SK-N-SH (cell line): ENCODE data around the gene EVC. TPM values are rescaled to one million over a fixed set of nuclear protein-coding genes. Genes with fewer than 3 reads are reported as not detected.

Source experiments
- CTCF ChIA-PET: fragments of 300-600, 350-600 bp; formaldehyde crosslinking; extraction: SDS; loops from one replicate; lab custom pipeline; 2021; lab: Yijun Ruan, JAX
- POLR2A ChIA-PET: fragments of 350-600 bp; sonication (Branson Sonifier 250); formaldehyde crosslinking; extraction: SDS; loops from one replicate; lab custom pipeline; 2020; ENCODE audit warnings: antibody characterized with exemption, inconsistent platforms; lab: Yijun Ruan, JAX
- DNase-seq: peaks from one replicate; pipeline ENCODE4 v3.0.0; 2012
- H2AFZ ChIP-seq: fragments of 200-600 bp; sonication (generic); 2 replicates; pipeline ENCODE4 v1.8.1; 2016; ENCODE audit warnings: antibody characterized with exemption, mild to moderate bottlenecking, low read depth
- H3F3A ChIP-seq: fragments of 200-600 bp; sonication (generic); replicated peaks from 2 replicates; pipeline ENCODE3; 2016; ENCODE audit warnings: antibody characterized with exemption, mild to moderate bottlenecking; ENCODE audit not compliant: insufficient read depth
- H3K27ac ChIP-seq, 2 experiments: fragments of 200-500 bp in 1 of 2; fragments of 200-600 bp in 1 of 2; sonication (Bioruptor generic) in 1 of 2; sonication (generic), shearing (Covaris generic) in 1 of 2; 2 replicates each; pipeline versions ENCODE4 v1.5.1 to v1.6.1; 2014 to 2016; ENCODE audit warnings: low read depth in 2 of 2, inconsistent platforms in 1 of 2, low read length in 1 of 2, mild to moderate bottlenecking in 1 of 2, mixed read lengths in 1 of 2
- H3K27me3 ChIP-seq: fragments of 200-600 bp; sonication (generic), shearing (Covaris generic); 2 replicates; pipeline ENCODE4 v1.6.1; 2016; ENCODE audit warnings: mixed run types; ENCODE audit not compliant: insufficient read depth
- H3K36me3 ChIP-seq, 2 experiments: fragments of 200-500 bp in 1 of 2; fragments of 200-600 bp in 1 of 2; sonication (Bioruptor generic) in 1 of 2; sonication (generic) in 1 of 2; replicated peaks in 1 of 2; 2 replicates each; pipeline versions ENCODE3 to v1.5.1; 2014 to 2016; ENCODE audit warnings: low read length in 1 of 2, mild to moderate bottlenecking in 1 of 2; ENCODE audit not compliant: insufficient read depth in 2 of 2, control insufficient read depth in 1 of 2
- H3K4me1 ChIP-seq, 2 experiments: fragments of 200-500 bp in 1 of 2; fragments of 200-600 bp in 1 of 2; sonication (Bioruptor generic) in 1 of 2; sonication (generic), shearing (Covaris generic) in 1 of 2; 2 replicates each; pipeline versions ENCODE4 v1.5.1 to v1.6.1; 2014 to 2016; ENCODE audit warnings: low read depth in 1 of 2, low read length in 1 of 2, mixed run types in 1 of 2; ENCODE audit not compliant: insufficient read depth in 2 of 2, control insufficient read depth in 1 of 2
- H3K4me2 ChIP-seq: fragments of 200-600 bp; sonication (generic), shearing (Covaris generic); 2 replicates; pipeline ENCODE4 v1.6.1; 2017; ENCODE audit warnings: mixed run types
- H3K4me3 ChIP-seq, 2 experiments: fragments of 200-500 bp in 1 of 2; fragments of 200-600 bp in 1 of 2; sonication (Bioruptor generic) in 1 of 2; sonication (generic), shearing (Covaris generic) in 1 of 2; 2 replicates each; pipeline versions ENCODE4 v1.5.1 to v1.8.1; 2014 to 2016; ENCODE audit warnings: low read depth in 2 of 2, inconsistent platforms in 1 of 2, low read length in 1 of 2, mild to moderate bottlenecking in 1 of 2, mixed read lengths in 1 of 2, moderate library complexity in 1 of 2
- H3K79me2 ChIP-seq: fragments of 200-600 bp; sonication (generic); 2 replicates; pipeline ENCODE4 v1.8.1; 2017; ENCODE audit warnings: mild to moderate bottlenecking; ENCODE audit not compliant: insufficient read depth
- H3K9ac ChIP-seq: fragments of 200-600 bp; sonication (generic); 2 replicates; pipeline ENCODE4 v1.6.1; 2017; ENCODE audit warnings: mixed run types
- H3K9me2 ChIP-seq: fragments of 200-600 bp; sonication (generic); 2 replicates; pipeline ENCODE4 v1.6.1; 2017; ENCODE audit warnings: mixed run types
- H3K9me3 ChIP-seq: fragments of 200-600 bp; sonication (generic); 2 replicates; pipeline ENCODE4 v1.6.1; 2017; ENCODE audit warnings: mixed run types, mild to moderate bottlenecking, moderate library complexity
- H4K20me1 ChIP-seq: fragments of 200-600 bp; sonication (generic); 2 replicates; pipeline ENCODE4 v1.6.1; 2017; ENCODE audit warnings: mild to moderate bottlenecking, mixed run types; ENCODE audit not compliant: insufficient read depth
- ELF1 ChIP-seq: IDR thresholded peaks from 2 replicates; pipeline ENCODE4 v1.4.0; 2012
- FOSL2 ChIP-seq: IDR thresholded peaks from 2 replicates; pipeline ENCODE4 v1.4.0; 2012; ENCODE audit warnings: low read depth, mild to moderate bottlenecking, moderate library complexity, borderline replicate concordance
- GATA2 ChIP-seq: sonication (generic); formaldehyde crosslinking; IDR thresholded peaks from 2 replicates; pipeline ENCODE4 v1.5.0; 2020; ENCODE audit warnings: mild to moderate bottlenecking, missing genetic modification reagents
- MXI1 ChIP-seq: IDR thresholded peaks from 2 replicates; pipeline ENCODE4 v1.6.1; 2012; ENCODE audit warnings: mild to moderate bottlenecking, low read depth, low read length, improper control_type of control experiment
- NFIC ChIP-seq: IDR thresholded peaks from 2 replicates; pipeline ENCODE4 v1.4.0; 2012; ENCODE audit warnings: borderline replicate concordance
- NRF1 ChIP-seq: IDR thresholded peaks from 2 replicates; pipeline ENCODE4 v1.6.1; 2012; ENCODE audit warnings: low read depth, mild to moderate bottlenecking, low read length
- POLR2AphosphoS5 ChIP-seq: IDR thresholded peaks from 2 replicates; pipeline ENCODE4 v1.6.1; 2012; ENCODE audit warnings: low read depth, low read length
- REST ChIP-seq: IDR thresholded peaks from 2 replicates; pipeline ENCODE4 v1.6.1; 2012; ENCODE audit warnings: mild to moderate bottlenecking, low read depth, low read length, moderate library complexity
- RFX5 ChIP-seq: IDR thresholded peaks from 2 replicates; pipeline ENCODE4 v1.6.1; 2012; ENCODE audit warnings: mild to moderate bottlenecking, improper control_type of control experiment, low read length
- RXRA ChIP-seq: IDR thresholded peaks from 2 replicates; pipeline ENCODE4 v1.4.0; 2012; ENCODE audit warnings: low read depth, mild to moderate bottlenecking, borderline replicate concordance
- SIN3A ChIP-seq: IDR thresholded peaks from 2 replicates; pipeline ENCODE4 v1.6.1; 2012; ENCODE audit warnings: low read depth, mild to moderate bottlenecking, low read length, moderate library complexity, borderline replicate concordance
- SMC3 ChIP-seq: IDR thresholded peaks from 2 replicates; pipeline ENCODE4 v1.6.1; 2012; ENCODE audit warnings: low read depth, low read length, improper control_type of control experiment
- TAF1 ChIP-seq: IDR thresholded peaks from 2 replicates; pipeline ENCODE4 v1.6.1; 2012; ENCODE audit warnings: low read depth, mild to moderate bottlenecking, low read length, moderate library complexity, borderline replicate concordance
- TEAD4 ChIP-seq: IDR thresholded peaks from 2 replicates; pipeline ENCODE4 v1.4.0; 2012; ENCODE audit warnings: mild to moderate bottlenecking, borderline replicate concordance; ENCODE audit not compliant: insufficient read depth
- WGBS: methylation state at CpG from one replicate; pipeline ENCODE4 v1.1.6; 2017; ENCODE audit warnings: low lambda C conversion rate; 5-methylcytosine and 5-hydroxymethylcytosine counted together
- polyA plus RNA-seq, 3 experiments: library from polyadenylated mRNA; depleted of rRNA; stranded (reverse); fragments of >200 nt; gene quantifications; 2 replicates each; pipeline ENCODE4 v1.2.3, GENCODE V29; 2012
- TF ChIP-seq, protein P1 (sequence below): fragments of 150-350 bp; IDR thresholded peaks from 2 replicates; pipeline ENCODE4 v1.6.1; 2016; ENCODE audit warnings: mild to moderate bottlenecking, low read depth, low read length
- TF ChIP-seq, protein P2 (sequence below): fragments of 200-600 bp; sonication (generic); IDR thresholded peaks from 2 replicates; pipeline ENCODE4 v1.6.1; 2017; ENCODE audit warnings: antibody characterized with exemption, mild to moderate bottlenecking, moderate library complexity
- TF ChIP-seq, protein P3 (sequence below): IDR thresholded peaks from 2 replicates; pipeline ENCODE4; 2012

EVC gene
- polyA plus RNA-seq, 1 of the 3 experiments (the other 2 are of a cell fraction), result 3.8 TPM

DNA sequence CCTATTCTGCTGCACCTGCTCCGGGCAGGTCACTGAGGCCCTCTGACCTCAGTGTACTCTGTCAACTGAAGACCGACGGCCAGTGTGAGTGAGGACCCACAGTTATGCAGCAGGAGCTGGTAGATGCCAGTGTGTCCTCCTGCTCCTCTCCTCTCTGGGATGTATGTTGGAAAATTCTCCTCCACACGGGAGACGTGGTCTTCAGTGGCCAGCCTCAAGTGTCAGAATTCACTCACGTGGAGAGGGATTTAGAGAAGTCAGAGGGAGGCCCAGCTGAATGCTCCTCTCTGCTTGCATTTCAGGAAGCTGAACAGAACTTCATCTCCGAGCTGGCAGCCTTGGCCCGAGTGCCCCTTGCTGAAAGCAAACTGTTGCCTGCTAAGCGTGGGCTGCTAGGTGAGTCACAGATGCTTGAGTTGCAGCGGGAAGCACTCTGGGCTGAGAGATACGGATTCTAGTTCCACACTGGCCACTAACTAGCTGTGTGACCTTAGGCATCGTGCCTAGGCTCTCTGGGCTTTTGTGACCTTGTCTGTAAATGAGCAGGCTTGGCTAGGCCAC, 98.3 kb downstream of the EVC start (continued):
- TF ChIP-seq REST (no peak), ELF1 (no peak), TAF1 (no peak), FOSL2 (no peak), RFX5 (no peak), TEAD4 (no peak)
- TF ChIP-seq, protein P1, sequence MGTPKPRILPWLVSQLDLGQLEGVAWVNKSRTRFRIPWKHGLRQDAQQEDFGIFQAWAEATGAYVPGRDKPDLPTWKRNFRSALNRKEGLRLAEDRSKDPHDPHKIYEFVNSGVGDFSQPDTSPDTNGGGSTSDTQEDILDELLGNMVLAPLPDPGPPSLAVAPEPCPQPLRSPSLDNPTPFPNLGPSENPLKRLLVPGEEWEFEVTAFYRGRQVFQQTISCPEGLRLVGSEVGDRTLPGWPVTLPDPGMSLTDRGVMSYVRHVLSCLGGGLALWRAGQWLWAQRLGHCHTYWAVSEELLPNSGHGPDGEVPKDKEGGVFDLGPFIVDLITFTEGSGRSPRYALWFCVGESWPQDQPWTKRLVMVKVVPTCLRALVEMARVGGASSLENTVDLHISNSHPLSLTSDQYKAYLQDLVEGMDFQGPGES, result no peak

DNA sequence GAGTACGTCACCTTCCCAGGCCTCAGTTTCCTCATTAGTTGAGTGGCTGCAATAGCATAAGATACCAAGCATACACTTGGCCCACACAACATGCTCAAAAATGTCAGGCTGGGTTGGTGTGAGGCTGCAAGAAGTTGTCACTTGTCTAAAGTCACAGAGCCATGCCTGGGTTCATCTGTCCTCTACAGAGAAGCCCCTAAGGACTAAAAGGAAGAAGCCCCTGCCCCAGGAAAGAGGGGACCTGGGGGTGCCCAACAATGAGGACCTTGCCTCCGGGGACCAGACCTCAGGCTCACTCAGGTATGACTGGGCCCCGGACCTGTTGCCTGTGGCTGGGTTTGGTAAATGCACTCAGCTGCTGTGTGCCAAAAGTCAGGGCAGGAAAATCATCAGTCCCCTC, 99.2 kb downstream of the EVC start:
- Histone ChIP-seq H3K4me1 (peaks cover 0 to 11% of the 10 kb centered on the region in 2 experiments; a peak in 1 of 4 replicates), H3K4me3 (no peak overlapping the region), H3K27ac (no peak overlapping the region), H3K27me3 (no peaks in the 10 kb centered on the region), H3K36me3 (peaks cover 10 to 46% of the 10 kb centered on the region in 2 experiments), H4K20me1 (no peaks in the 10 kb centered on the region), H2AFZ (no peak overlapping the region), H3K79me2 (no peaks in the 10 kb centered on the region), H3F3A (no peaks in the 10 kb centered on the region), H3K4me2 (no peak overlapping the region), H3K9ac (no peak overlapping the region), H3K9me2 (no peaks in the 10 kb centered on the region), H3K9me3 (no peaks in the 10 kb centered on the region)
- WGBS, result 100% methylated on average over 2 of the region's 3 CpGs
- DNase-seq, result no peak
- CTCF ChIA-PET, result interaction anchor here (1.0 to 3.2 kb wide), 3 partner anchors 11 to 169 kb away, joined by 3 to 11 read pairs (median 4); no protein-coding TSS in a partner anchor
- POLR2A ChIA-PET, result no interaction called here
- no peak for TF ChIP-seq RXRA
- TF ChIP-seq NFIC, result no peak
- TF ChIP-seq GATA2 (CRISPR knock-in tag), result no peak
- TF ChIP-seq SMC3, result no peak
- TF ChIP-seq SIN3A, result no peak
- no peak for TF ChIP-seq TAF1
- TF ChIP-seq NRF1, result no peak
- TF ChIP-seq REST, result no peak
- no peak for TF ChIP-seq FOSL2
- TF ChIP-seq MXI1, result no peak
- TF ChIP-seq, protein P2, sequence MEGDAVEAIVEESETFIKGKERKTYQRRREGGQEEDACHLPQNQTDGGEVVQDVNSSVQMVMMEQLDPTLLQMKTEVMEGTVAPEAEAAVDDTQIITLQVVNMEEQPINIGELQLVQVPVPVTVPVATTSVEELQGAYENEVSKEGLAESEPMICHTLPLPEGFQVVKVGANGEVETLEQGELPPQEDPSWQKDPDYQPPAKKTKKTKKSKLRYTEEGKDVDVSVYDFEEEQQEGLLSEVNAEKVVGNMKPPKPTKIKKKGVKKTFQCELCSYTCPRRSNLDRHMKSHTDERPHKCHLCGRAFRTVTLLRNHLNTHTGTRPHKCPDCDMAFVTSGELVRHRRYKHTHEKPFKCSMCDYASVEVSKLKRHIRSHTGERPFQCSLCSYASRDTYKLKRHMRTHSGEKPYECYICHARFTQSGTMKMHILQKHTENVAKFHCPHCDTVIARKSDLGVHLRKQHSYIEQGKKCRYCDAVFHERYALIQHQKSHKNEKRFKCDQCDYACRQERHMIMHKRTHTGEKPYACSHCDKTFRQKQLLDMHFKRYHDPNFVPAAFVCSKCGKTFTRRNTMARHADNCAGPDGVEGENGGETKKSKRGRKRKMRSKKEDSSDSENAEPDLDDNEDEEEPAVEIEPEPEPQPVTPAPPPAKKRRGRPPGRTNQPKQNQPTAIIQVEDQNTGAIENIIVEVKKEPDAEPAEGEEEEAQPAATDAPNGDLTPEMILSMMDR, result no peak
- TF ChIP-seq, protein P1, result no peak
- no peak for TF ChIP-seq POLR2AphosphoS5
- TF ChIP-seq, protein P3, sequence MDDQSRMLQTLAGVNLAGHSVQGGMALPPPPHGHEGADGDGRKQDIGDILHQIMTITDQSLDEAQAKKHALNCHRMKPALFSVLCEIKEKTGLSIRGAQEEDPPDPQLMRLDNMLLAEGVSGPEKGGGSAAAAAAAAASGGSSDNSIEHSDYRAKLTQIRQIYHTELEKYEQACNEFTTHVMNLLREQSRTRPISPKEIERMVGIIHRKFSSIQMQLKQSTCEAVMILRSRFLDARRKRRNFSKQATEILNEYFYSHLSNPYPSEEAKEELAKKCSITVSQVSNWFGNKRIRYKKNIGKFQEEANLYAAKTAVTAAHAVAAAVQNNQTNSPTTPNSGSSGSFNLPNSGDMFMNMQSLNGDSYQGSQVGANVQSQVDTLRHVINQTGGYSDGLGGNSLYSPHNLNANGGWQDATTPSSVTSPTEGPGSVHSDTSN, result no peak
- no peak for TF ChIP-seq RFX5
